ENCODE results near the gene C13orf46.

C13orf46 gene

GRCh38 chr13:113974304-113975281 is 717 bp upstream of the C13orf46 start:
- in situ Hi-C loops (cut with HindIII; ENCODE audit: low sequenced_read_pairs): no loop called here

GRCh38 chr13:113972451-113973217 is 1.2 kb downstream of the C13orf46 start:
- in situ Hi-C loops (cut with HindIII; ENCODE audit: low sequenced_read_pairs): no loop called here

GRCh38 chr13:113971471-113972231 is 2.2 kb downstream of the C13orf46 start:
- in situ Hi-C loops (cut with HindIII; ENCODE audit: low sequenced_read_pairs): no loop called here

GRCh38 chr13:113970810-113971470 is 2.9 kb downstream of the C13orf46 start:
- in situ Hi-C loops (cut with HindIII; ENCODE audit: low sequenced_read_pairs): no loop called here

- in situ Hi-C loops (cut with HindIII; ENCODE audit: low sequenced_read_pairs): loop anchor here (5.0 kb wide), 1 partner anchor 87 kb away; no protein-coding TSS in a partner anchor
Measured at GRCh38 chr13:113969973-113970611, 3.8 kb downstream of the C13orf46 start.

GRCh38 chr13:113969311-113969972 is 4.4 kb downstream of the C13orf46 start:
- in situ Hi-C loops (cut with HindIII; ENCODE audit: low sequenced_read_pairs): loop anchor here (5.0 kb wide), 1 partner anchor 88 kb away; no protein-coding TSS in a partner anchor

GRCh38 chr13:113968463-113969310 is 5.2 kb downstream of the C13orf46 start:
- in situ Hi-C loops (cut with HindIII; ENCODE audit: low sequenced_read_pairs): loop anchor here (5.0 kb wide), 1 partner anchor 89 kb away; no protein-coding TSS in a partner anchor

GRCh38 chr13:113967729-113968462 is 6.0 kb downstream of the C13orf46 start:
- in situ Hi-C loops (cut with HindIII; ENCODE audit: low sequenced_read_pairs): loop anchor here (5.0 kb wide), 1 partner anchor 89 kb away; no protein-coding TSS in a partner anchor

GRCh38 chr13:113967206-113967720 is 6.6 kb downstream of the C13orf46 start:
- in situ Hi-C loops (cut with HindIII; ENCODE audit: low sequenced_read_pairs): loop anchor here (5.0 kb wide), 1 partner anchor 90 kb away; no protein-coding TSS in a partner anchor

- in situ Hi-C loops (cut with HindIII; ENCODE audit: low sequenced_read_pairs): loop anchor here (5.0 kb wide), 1 partner anchor 91 kb away; no protein-coding TSS in a partner anchor
Measured at GRCh38 chr13:113965968-113966884, 7.7 kb downstream of the C13orf46 start.

GRCh38 chr13:113965383-113965874 is 8.4 kb downstream of the C13orf46 start:
- in situ Hi-C loops (cut with HindIII; ENCODE audit: low sequenced_read_pairs): loop anchor here (5.0 kb wide), 1 partner anchor 92 kb away; no protein-coding TSS in a partner anchor

GRCh38 chr13:113964251-113964995 is 9.5 kb downstream of the C13orf46 start:
- in situ Hi-C loops (cut with HindIII; ENCODE audit: low sequenced_read_pairs): no loop called here

GRCh38 chr13:113963376-113963775 is 10.5 kb downstream of the C13orf46 start:
- in situ Hi-C loops (cut with HindIII; ENCODE audit: low sequenced_read_pairs): no loop called here

- in situ Hi-C loops (cut with HindIII; ENCODE audit: low sequenced_read_pairs): no loop called here
Measured at GRCh38 chr13:113962975-113963374, 10.9 kb downstream of the C13orf46 start.

- in situ Hi-C loops (cut with HindIII; ENCODE audit: low sequenced_read_pairs): no loop called here
Measured at GRCh38 chr13:113962386-113962785, 11.5 kb downstream of the C13orf46 start.
